Activated CD4-positive, CD25-positive, alpha-beta regulatory T cell (primary cell): Measurements from ENCODE around the gene SLC5A5.
"Not testable (repeated sequence)": the region's sequence is repeated elsewhere in the genome, so short reads cannot be mapped to it uniquely, and the experiment has no call there.

ENCODE experiments used
- DNase-seq, 4 experiments: peaks; one replicate each; lab custom pipeline; 2025; lab: John Stamatoyannopoulos, UW

SLC5A5 gene

GRCh38 chr19:17919122-17919521 is 47.4 kb downstream of the SLC5A5 start:
- DNase-seq: not testable (repeated sequence)

GRCh38 chr19:17920527-17920926 is 48.8 kb downstream of the SLC5A5 start:
- DNase-seq: no peak

- DNase-seq: no peak
Measured at GRCh38 chr19:17922138-17922537, 50.4 kb downstream of the SLC5A5 start.

- no peak for DNase-seq
Measured at GRCh38 chr19:17926044-17926443, 54.3 kb downstream of the SLC5A5 start.

- no peak for DNase-seq
Measured at GRCh38 chr19:17929056-17929455, 57.3 kb downstream of the SLC5A5 start.

GRCh38 chr19:17931532-17932191 is 59.9 kb downstream of the SLC5A5 start:
- no peak for DNase-seq

GRCh38 chr19:17932485-17933338 is 61.0 kb downstream of the SLC5A5 start, which contains the start of gene CCDC124:
TSS of gene CCDC124 (plus strand) at chr19:17933015. CDS start at chr19:17936421, 3,406 bp downstream.
- DNase-seq: peak; percentile 79 to 94 (median 86)

- DNase-seq: no peak
Measured at GRCh38 chr19:17933414-17934129, 61.8 kb downstream of the SLC5A5 start.

GRCh38 chr19:17936379-17936778 is 64.6 kb downstream of the SLC5A5 start:
- DNase-seq: no peak

GRCh38 chr19:17937371-17937900 is 65.7 kb downstream of the SLC5A5 start:
- no peak for DNase-seq

GRCh38 chr19:17938092-17938845 is 66.5 kb downstream of the SLC5A5 start:
- peak; percentile 69 to 86 (median 72) for DNase-seq

GRCh38 chr19:17942181-17942580 is 70.4 kb downstream of the SLC5A5 start:
- no peak for DNase-seq

GRCh38 chr19:17942582-17943273 is 71.0 kb downstream of the SLC5A5 start:
- DNase-seq: no peak

- no peak for DNase-seq
Measured at GRCh38 chr19:17943274-17944221, 71.8 kb downstream of the SLC5A5 start.

- no peak for DNase-seq
Measured at GRCh38 chr19:17944301-17944700, 72.6 kb downstream of the SLC5A5 start.
